ENCODE results near the gene DAD1.

GRCh38 chr14:22602862-22603261 lies 13.8 kb upstream of the DAD1 start:
- TF ChIP-seq EZH2 (IDR thresholded peaks at IDR 0.05; ENCODE audit: low read length, unreplicated experiment), result no peak
- no peak for TF ChIP-seq CTCF (conservative IDR thresholded peaks at IDR 0.05; ENCODE audit: low read depth, low read length)
- TF ChIP-seq EZH2phosphoT487 (IDR thresholded peaks at IDR 0.05; ENCODE audit: borderline replicate concordance, low read length), result no peak
